OCI-LY7 (cell line): ENCODE data around the gene PAK4. TPM values are rescaled to one million over a fixed set of nuclear protein-coding genes. Genes with fewer than 3 reads are reported as not detected.

ENCODE experiments used
- BruUV-seq: library from RNA; stranded (reverse); fragments of 400-500 nt; replicated peaks from 2 replicates; lab custom pipeline; 2021; lab: Mats Ljungman, UMichigan
- CTCF ChIA-PET: fragments of 300-600 bp; sonication (Branson Sonifier 250); formaldehyde crosslinking; loops from one replicate; lab custom pipeline; 2022; ENCODE audit warnings: antibody characterized with exemption; ENCODE audit not compliant: unreplicated experiment; lab: Charles Lee
- POLR2A ChIA-PET: fragments of 300-600 bp; sonication (Branson Sonifier 250); formaldehyde crosslinking; loops from one replicate; lab custom pipeline; 2022; ENCODE audit warnings: antibody characterized with exemption; lab: Charles Lee
- DNase-seq: peaks from one replicate; pipeline ENCODE4 v3.0.0-alpha.2; 2015; ENCODE audit warnings: low spot score
- H2AFZ ChIP-seq: fragments of 200-600 bp; sonication (generic), shearing (Covaris generic); 2 replicates; pipeline ENCODE4 v1.6.1; 2014; ENCODE audit warnings: mild to moderate bottlenecking, antibody characterized with exemption, low read length, moderate library complexity
- H3K27ac ChIP-seq: fragments of 200-600 bp; sonication (generic); 2 replicates; pipeline ENCODE4 v1.5.1; 2014; ENCODE audit warnings: mixed run types, low read depth, mild to moderate bottlenecking, moderate library complexity, low read length, inconsistent platforms; ENCODE audit not compliant: poor library complexity, severe bottlenecking
- H3K36me3 ChIP-seq: fragments of 200-600 bp; sonication (generic); 2 replicates; pipeline ENCODE4 v1.6.1; 2014; ENCODE audit warnings: mild to moderate bottlenecking, antibody characterized with exemption, low read length, moderate library complexity, mixed read lengths; ENCODE audit not compliant: insufficient read depth
- H3K4me1 ChIP-seq: fragments of 200-600 bp; sonication (generic); 2 replicates; pipeline ENCODE4 v1.5.1; 2014; ENCODE audit warnings: mild to moderate bottlenecking, low read length; ENCODE audit not compliant: insufficient read depth, poor library complexity, severe bottlenecking
- H3K4me2 ChIP-seq: fragments of 200-600 bp; sonication (generic); 2 replicates; pipeline ENCODE4 v1.6.1; 2014; ENCODE audit warnings: mild to moderate bottlenecking, low read length
- H3K4me3 ChIP-seq: fragments of 200-600 bp; sonication (generic); 2 replicates; pipeline ENCODE4 v1.5.1; 2014; ENCODE audit warnings: mild to moderate bottlenecking, low read depth, low read length; ENCODE audit not compliant: poor library complexity, severe bottlenecking
- H3K79me2 ChIP-seq: fragments of 200-600 bp; sonication (generic); 2 replicates; pipeline ENCODE4 v1.6.1; 2016; ENCODE audit warnings: low read depth, mild to moderate bottlenecking, low read length, moderate library complexity, mixed read lengths; ENCODE audit not compliant: insufficient read depth
- H3K9me2 ChIP-seq: fragments of 200-600 bp; sonication (generic); 2 replicates; pipeline ENCODE4 v1.6.1; 2016; ENCODE audit warnings: mild to moderate bottlenecking, low read length, mixed read lengths; ENCODE audit not compliant: insufficient read depth
- H3K9me3 ChIP-seq: fragments of 200-600 bp; sonication (generic); 2 replicates; pipeline ENCODE4 v1.6.1; 2014; ENCODE audit warnings: mild to moderate bottlenecking, mixed run types, low read length, mixed read lengths
- H4K20me1 ChIP-seq: fragments of 200-600 bp; sonication (generic); 2 replicates; pipeline ENCODE4 v1.6.1; 2014; ENCODE audit warnings: mild to moderate bottlenecking, antibody characterized with exemption, low read length, moderate library complexity, mixed read lengths; ENCODE audit not compliant: insufficient read depth
- CTCF ChIP-seq: fragments of 200-600 bp; sonication (generic); conservative IDR thresholded peaks from 2 replicates; pipeline ENCODE4 v1.5.1; 2014; ENCODE audit warnings: mild to moderate bottlenecking, antibody characterized with exemption, low read length, moderate library complexity, mixed read lengths
- EZH2phosphoT487 ChIP-seq: fragments of 200-600 bp; sonication (generic); IDR thresholded peaks from 2 replicates; pipeline ENCODE4 v1.6.1; 2018; ENCODE audit warnings: low read depth, borderline replicate concordance, mild to moderate bottlenecking, mixed run types, antibody characterized with exemption, low read length, moderate library complexity, mixed read lengths
- intact Hi-C: fragments of 100-400 bp; cut with micrococcal nuclease; formaldehyde crosslinking; loops from one replicate; pipeline ENCODE4 v1.10.0; 2022; ENCODE audit not compliant: unreplicated experiment
- total RNA-seq, 2 experiments: library from RNA; depleted of rRNA in 1 of 2; stranded (reverse); fragments of >200 nt in 1 of 2; shearing (Covaris generic) in 1 of 2; gene quantifications; 2 replicates each; pipeline ENCODE4 v1.2.3, GENCODE V29; 2014 to 2022

The PAK4 gene
- total RNA-seq, 2 experiments from 2014 or later = 7.8 to 26.7 TPM

GRCh38 chr19:39082745-39083598 lies 42.6 kb upstream of the PAK4 start:
- ChIA-PET CTCF (no interaction called here), POLR2A (interaction anchor here (0.7 kb wide), 1 partner anchor 141 kb away, joined by 3 read pairs; no protein-coding TSS in a partner anchor)
- Histone ChIP-seq H3K9me2 (no peaks in the 10 kb centered on the region), H2AFZ (no peak overlapping the region), H3K4me2 (no peak overlapping the region), H3K4me1 (no peaks in the 10 kb centered on the region), H3K79me2 (no peaks in the 10 kb centered on the region), H3K36me3 (no peaks in the 10 kb centered on the region), H3K4me3 (no peak overlapping the region), H3K27ac (no peak overlapping the region), H4K20me1 (no peaks in the 10 kb centered on the region), H3K9me3 (no peaks in the 10 kb centered on the region)
- no peak for DNase-seq
- intact Hi-C loops = no loop called here
- TF ChIP-seq EZH2phosphoT487 (no peak), CTCF (no peak)
- BruUV-seq = no TSS peak

- BruUV-seq = no TSS peak
- Histone ChIP-seq H3K9me2 (no peaks in the 10 kb centered on the region), H3K4me2 (no peak overlapping the region), H3K27ac (no peak overlapping the region), H3K9me3 (no peaks in the 10 kb centered on the region), H3K79me2 (no peaks in the 10 kb centered on the region), H2AFZ (no peak overlapping the region), H4K20me1 (no peaks in the 10 kb centered on the region), H3K4me1 (no peaks in the 10 kb centered on the region), H3K36me3 (no peaks in the 10 kb centered on the region), H3K4me3 (no peak overlapping the region)
- CTCF ChIA-PET = no interaction called here
- POLR2A ChIA-PET = no interaction called here
- DNase-seq = no peak
- TF ChIP-seq CTCF (no peak), EZH2phosphoT487 (no peak)
- intact Hi-C loops = no loop called here
Observed at GRCh38 chr19:39083599-39083982, 42.0 kb upstream of the PAK4 start.

- no peaks in the 10 kb centered on the region for H3K9me2 ChIP-seq
- H3K4me1 ChIP-seq = no peaks in the 10 kb centered on the region
- H2AFZ ChIP-seq = no peak within 1 kb of the TSS
- no peaks in the 10 kb centered on the region for H3K79me2 ChIP-seq
- DNase-seq = no peak
- intact Hi-C loops = no loop called here
- ChIA-PET CTCF (no interaction called here), POLR2A (no interaction called here)
- no TSS peak for BruUV-seq
- no peak within 1 kb of the TSS for H3K4me3 ChIP-seq
- H3K9me3 ChIP-seq = no peaks in the 10 kb centered on the region
- H4K20me1 ChIP-seq = no peaks in the 10 kb centered on the region
- no peaks in the 10 kb centered on the region for H3K36me3 ChIP-seq
- H3K27ac ChIP-seq = no peak within 1 kb of the TSS
- no peak within 1 kb of the TSS for H3K4me2 ChIP-seq
- TF ChIP-seq EZH2phosphoT487 (no peak), CTCF (no peak)
Observed at GRCh38 chr19:39083983-39084731, 41.4 kb upstream of the PAK4 start, which contains the start of gene ACP7. Gene ACP7, plus strand, starts transcription at chr19:39084368. Its CDS starts 902 bp downstream, at chr19:39085270.
